ENCODE measurements around the gene KLHL40.

KLHL40 gene

DNA sequence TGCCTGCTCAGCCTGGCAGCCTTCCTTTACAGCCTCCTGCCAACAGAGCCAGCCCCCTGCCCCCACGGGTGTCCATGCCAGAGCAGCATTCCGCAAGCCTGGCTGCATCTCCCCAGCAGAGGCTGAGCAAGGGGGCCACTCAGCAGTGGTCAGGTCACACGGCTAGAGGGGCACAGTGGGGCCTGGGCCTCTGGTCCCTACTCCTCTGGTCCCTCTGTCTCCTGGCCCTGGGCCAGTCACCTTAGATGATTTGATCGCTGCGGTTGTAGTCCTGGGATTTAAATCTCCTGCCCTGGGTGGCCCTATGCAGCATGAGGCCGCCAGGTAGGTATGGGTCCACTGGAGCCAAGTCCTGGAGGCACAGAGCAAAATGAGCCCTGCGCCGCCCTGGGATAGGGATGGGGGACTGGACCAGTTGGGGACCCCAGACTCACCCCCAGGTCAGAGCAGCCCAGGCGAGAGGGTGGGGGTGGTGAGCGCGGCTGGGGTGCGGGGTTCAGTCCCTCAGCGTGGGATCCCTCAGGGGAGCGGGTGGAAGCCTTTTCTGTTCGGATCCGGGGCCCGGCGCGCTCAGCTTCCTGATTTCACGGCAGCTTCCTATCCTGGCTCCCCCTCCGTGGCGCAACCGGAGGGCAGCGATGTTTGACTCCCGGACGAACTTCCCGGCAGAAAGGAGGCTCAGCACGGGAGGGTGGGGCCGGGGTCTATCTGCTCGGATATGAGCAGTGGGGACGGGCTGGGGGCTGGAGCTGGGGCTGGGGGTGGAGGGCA lies 31.6 kb upstream of the KLHL40 start, which contains the start of gene ZBTB47:
Gene ZBTB47 (plus strand): TSS at position 138 of the 771 bp plus-strand sequence. CDS start 4,659 bp downstream, outside the sequence.
- H3K4me3 ChIP-seq (ENCODE audit: low read length), result peak within 1 kb of the TSS; percentile 54; the same call in 1 of the 2 replicates
- no peak for TF ChIP-seq ZNF274 (IDR thresholded peaks at IDR 0.05; ENCODE audit: low read depth, low read length)

DNA sequence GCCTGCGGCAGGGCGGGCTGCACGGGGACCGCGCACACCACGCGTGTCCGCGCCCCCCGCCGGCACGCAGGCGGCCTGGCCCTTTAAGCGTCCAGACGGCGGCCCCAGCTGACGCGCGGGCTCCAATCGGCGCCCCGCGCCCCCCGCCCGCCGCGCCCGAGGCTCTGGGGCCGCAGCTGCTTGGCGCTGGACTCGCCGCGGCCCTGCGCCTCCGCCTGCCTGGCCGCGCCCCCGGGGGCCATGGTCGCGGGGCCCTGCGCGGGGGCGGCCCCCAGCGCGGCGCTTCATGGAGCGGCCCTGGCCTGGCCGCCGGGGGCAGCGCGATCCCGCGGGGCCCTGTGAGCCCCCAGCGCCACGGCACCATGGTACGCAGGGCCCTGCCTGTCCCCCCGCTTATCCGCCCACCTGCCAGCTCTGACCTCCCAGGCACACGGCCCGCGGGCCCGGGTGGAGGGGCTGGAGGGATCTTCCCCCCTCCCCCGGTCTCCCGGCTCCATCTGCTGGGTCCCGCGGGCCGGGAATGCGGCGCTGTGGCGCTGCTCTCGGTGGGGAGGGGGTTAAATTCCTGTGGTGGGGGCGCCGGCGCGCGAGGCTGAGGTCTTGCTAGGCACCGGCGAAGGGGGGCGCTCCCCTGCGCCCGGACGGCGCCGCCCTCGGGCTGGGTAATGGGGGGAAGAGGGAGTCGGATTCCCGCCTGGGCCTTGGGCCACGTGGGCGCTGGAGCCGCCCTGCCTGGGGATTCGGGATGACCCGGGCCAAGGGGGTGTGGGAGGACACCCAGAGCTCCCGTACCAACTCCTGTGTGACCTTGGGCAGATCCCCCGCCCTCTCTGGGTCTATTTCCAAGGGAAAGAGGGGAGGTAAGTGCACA lies 30.8 kb upstream of the KLHL40 start:
- H3K4me3 ChIP-seq (ENCODE audit: low read length), result peak overlapping the region; percentile 54; the same call in 1 of the 2 replicates
- TF ChIP-seq ZNF274 (IDR thresholded peaks at IDR 0.05; ENCODE audit: low read depth, low read length), result no peak

DNA sequence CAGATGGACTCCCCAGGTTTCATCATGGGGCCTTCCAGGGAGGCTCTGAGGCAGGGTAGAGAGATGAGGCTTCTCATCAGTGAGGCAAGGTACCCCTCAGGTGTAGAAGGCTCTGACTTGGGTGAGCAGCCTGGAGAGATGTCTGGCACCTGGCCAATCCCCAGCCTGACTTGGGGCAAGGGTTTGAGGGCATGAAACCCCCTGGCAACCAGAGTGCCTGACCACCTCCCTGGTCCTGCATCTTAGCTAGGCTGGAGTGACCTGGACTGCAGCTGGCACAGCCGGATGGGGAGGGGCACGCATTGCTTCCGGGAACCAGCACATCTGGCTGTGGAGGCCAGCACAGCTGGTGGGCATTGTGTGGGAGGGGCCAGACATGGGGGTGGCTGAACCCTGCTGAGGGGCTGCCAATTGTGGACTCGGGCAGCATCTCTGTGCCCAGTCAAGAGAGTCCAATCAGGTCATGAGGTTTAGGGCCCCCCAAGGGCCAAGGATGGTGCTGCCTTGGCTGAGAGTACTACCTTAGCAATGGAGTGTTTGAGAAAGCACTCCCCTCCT lies 29.9 kb upstream of the KLHL40 start:
- H3K4me3 ChIP-seq (ENCODE audit: low read length), result no peak overlapping the region

DNA sequence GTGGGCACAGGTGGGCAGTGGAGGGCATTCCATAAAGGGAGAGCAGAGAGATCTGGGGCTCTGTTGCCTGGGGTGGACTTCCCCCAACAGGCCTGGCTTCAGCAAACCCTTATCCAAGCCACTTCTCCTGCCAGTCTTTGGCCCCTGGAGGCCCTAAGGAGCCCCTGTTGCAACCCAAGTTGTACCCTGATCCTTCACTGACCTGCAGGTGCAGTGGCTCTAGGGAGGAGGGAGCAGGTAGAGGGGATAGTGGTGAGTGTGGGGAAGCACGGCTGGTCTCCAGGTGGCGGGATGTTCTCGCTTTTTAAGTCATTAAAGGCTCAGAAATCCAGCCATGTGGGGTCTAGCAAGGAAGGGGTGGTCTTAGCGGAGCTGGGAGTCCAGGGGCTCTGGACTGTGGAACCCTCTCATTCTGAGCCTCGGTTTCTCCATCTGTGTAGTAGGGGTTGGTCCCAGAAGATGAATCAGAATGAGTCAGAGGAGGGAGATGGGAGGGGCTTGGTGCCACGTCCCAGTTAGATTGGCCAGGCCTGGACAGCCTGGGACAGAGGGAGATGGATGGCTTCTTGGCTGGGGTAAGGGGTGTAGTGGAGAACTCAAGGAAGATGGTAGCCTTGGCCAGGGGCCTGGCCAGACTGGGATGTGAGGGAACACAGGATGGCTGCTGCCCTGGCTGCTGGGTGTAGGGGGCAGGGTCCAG lies 29.2 kb upstream of the KLHL40 start:
- no peak for TF ChIP-seq ZNF274 (IDR thresholded peaks at IDR 0.05; ENCODE audit: low read depth, low read length)
- H3K4me3 ChIP-seq (ENCODE audit: low read length), result no peak overlapping the region

More for the DNA sequence above, 29.9 kb upstream of the KLHL40 start:
- no peak for TF ChIP-seq ZNF274 (IDR thresholded peaks at IDR 0.05; ENCODE audit: low read depth, low read length)

DNA sequence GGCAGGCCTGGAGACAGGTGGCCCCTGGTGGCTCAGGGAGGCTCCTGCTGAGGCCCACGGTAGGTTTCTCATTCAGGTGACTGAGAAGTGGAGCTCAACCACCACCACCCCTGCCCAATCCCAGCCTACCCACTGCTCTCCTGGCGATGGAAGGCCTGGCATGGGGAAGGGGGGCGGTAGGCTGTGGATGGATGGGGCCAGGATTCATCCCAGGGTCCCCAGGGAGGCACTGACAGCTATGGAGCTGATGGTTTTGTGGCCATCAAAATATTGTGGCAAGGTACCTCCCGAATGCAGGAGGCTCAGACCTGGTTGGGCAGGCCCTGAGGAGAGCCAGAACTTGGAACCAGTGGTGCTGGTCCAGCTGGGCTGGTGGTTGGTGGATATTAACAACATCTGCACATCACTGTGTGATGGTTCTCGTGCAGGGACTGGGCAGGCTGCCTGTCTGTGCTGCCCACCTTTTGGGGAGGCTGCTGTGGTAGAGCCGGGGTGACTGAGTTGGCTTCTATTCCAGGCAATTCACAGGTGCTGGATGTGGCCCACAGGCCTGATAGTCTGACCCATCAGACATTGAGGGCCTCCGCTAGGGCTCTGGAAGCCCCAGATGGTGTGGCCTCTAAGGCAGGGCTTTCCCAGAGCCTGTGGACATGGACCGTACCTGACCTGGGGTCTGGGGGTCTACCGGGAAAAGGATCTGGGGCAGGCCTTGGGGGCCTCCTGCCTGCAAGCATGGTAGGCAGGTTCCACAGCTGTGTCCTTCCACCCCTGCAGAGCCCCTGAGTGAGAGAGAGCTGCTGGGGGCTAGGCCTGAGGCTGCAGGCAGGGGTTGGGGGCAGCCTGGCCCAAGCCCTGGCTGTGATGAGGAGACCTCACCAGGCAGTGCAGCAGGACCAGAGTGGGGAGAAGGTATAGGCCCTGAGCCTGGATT lies 28.4 kb upstream of the KLHL40 start:
- no peak for TF ChIP-seq ZNF274 (IDR thresholded peaks at IDR 0.05; ENCODE audit: low read depth, low read length)
- no peak overlapping the region for H3K4me3 ChIP-seq (ENCODE audit: low read length)

DNA sequence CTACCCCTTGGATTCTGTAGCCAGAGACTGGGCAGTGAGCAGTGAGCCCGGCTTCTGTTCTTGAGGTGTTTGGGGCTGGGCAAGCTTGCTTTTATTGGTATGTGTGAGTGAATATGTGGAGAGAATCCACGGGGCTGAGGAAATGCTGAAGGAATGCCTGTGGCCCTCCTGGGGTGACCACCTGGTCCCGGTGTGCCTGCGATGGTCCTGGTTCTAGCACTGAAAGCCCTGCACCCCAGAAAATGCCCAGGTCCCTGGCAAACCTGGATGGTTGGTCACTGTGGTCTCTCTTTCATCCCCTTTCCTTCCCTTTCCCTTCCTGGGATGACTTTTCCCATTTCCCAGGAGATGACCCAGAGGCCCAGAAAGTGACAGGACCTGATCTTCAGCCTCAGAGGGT lies 27.7 kb upstream of the KLHL40 start:
- no peak overlapping the region for H3K4me3 ChIP-seq (ENCODE audit: low read length)
- no peak for TF ChIP-seq ZNF274 (IDR thresholded peaks at IDR 0.05; ENCODE audit: low read depth, low read length)

DNA sequence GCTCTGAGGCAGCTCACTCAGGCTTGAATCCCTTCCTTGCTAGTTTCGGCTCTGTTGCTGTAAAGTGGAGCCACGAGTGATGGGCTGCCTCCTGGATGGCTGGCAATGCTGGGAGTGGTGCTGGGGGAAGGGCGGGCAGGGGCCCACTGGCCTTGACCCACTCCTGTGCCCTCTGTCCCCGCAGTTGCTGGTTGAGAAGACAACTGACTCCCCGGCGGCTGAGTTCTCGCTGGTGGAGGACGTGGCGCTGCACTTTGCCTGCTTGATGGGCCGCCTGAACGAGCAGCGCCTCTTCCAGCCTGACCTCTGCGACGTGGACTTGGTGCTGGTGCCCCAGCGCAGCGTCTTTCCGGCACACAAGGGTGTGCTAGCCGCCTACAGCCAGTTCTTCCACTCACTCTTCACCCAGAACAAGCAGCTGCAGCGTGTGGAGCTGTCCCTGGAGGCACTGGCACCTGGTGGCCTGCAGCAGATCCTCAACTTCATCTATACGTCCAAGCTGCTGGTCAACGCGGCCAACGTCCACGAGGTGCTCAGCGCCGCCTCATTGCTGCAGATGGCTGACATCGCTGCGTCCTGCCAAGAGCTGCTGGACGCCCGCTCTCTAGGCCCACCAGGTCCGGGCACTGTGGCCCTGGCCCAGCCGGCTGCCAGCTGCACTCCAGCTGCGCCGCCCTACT lies 27.1 kb upstream of the KLHL40 start:
- TF ChIP-seq ZNF274 (IDR thresholded peaks at IDR 0.05; ENCODE audit: low read depth, low read length), result no peak
- no peak overlapping the region for H3K4me3 ChIP-seq (ENCODE audit: low read length)

DNA sequence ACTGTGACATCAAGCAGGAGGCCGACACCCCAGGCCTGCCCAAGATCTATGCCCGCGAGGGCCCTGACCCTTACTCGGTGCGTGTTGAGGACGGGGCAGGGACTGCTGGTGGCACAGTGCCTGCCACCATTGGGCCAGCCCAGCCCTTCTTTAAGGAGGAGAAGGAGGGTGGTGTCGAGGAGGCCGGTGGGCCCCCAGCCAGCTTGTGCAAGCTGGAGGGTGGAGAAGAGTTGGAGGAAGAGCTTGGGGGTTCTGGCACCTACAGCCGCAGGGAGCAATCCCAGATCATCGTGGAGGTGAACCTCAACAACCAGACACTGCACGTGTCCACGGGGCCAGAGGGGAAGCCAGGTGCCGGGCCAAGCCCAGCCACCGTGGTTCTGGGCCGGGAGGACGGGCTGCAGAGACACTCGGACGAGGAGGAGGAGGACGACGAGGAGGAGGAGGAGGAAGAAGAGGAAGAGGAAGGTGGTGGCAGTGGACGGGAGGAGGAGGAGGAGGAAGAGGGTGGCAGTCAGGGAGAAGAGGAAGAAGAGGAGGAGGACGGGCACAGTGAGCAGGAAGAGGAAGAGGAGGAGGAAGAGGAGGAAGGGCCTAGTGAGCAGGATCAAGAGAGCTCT lies 26.5 kb upstream of the KLHL40 start:
- no peak for TF ChIP-seq ZNF274 (IDR thresholded peaks at IDR 0.05; ENCODE audit: low read depth, low read length)
- no peak overlapping the region for H3K4me3 ChIP-seq (ENCODE audit: low read length)

DNA sequence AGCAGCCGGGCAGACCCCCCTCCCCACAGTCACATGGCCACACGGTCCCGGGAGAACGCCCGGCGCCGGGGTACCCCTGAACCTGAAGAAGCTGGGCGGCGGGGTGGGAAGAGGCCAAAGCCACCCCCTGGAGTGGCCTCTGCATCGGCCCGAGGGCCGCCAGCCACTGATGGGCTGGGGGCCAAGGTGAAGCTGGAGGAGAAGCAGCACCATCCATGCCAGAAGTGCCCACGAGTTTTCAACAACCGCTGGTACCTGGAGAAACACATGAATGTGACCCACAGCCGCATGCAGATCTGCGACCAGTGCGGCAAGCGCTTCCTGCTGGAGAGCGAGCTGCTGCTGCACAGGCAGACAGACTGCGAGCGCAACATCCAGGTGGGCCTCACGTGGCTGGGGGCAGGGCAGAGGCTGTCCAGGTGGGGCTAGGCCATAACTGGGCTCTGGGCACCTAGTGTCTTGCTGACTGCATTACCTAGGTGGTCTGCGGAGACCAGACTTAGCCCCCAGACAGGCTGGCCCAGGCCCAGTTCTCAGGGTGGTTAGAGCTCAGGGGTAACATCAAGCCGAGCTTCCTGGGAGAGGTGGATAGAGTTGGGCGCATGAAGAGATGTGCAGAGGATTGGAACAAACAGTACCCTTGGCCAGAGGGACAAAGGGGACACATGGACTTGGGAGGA lies 25.7 kb upstream of the KLHL40 start:
- TF ChIP-seq ZNF274 (IDR thresholded peaks at IDR 0.05; ENCODE audit: low read depth, low read length), result no peak

DNA sequence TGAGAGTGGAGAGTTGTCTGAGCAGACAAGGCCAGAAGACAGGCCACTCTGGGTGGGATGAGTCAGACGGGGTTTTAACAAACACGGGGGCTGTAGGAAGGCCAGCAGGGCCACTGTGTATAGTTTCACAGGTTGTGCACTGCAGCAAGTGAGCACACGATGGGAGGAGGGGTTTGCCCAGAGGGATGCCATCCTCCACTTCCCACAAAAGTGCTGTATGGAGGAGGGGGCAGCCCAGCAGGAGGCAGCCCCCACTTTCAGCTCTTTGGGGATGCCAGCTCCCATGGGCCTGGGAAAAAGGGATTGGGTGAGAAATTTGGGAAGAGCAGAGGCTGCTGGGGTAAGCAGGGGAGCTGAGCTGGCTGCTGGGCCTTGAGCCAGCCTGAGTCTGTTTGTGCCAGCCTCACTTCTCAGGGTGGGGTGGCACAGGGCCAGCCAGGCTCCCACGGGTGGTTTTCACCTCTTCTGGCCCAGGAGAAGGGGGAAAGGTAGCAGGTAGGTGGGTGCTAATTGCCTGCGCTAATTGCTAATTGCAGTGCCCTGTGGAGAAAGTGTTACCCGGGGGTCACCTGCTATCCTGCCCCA lies 25.1 kb upstream of the KLHL40 start:
- H3K4me3 ChIP-seq (ENCODE audit: low read length), result no peak overlapping the region
- no peak for TF ChIP-seq ZNF274 (IDR thresholded peaks at IDR 0.05; ENCODE audit: low read depth, low read length)

More for the DNA sequence above, 25.7 kb upstream of the KLHL40 start:
- H3K4me3 ChIP-seq (ENCODE audit: low read length), result no peak overlapping the region

DNA sequence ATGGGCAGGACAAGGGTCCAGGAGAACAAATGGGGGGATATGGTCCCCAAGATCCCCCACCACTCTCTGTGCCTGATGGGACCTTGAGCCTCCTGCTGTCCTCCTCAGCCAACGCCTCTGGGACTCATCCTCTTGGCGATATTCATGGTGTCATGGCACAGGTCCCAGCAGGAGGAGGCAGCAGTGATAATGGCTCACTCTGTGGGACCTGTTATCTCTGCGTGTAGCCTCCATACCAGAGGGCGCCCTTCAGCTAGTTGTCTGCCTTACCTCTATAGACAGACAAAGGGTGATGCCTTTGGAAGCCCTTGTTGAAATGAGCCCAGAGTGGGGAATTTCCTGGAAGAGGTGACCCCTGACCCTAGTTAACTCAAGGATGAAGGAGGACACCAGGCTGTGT lies 24.4 kb upstream of the KLHL40 start:
- H3K4me3 ChIP-seq (ENCODE audit: low read length), result no peak overlapping the region
- no peak for TF ChIP-seq ZNF274 (IDR thresholded peaks at IDR 0.05; ENCODE audit: low read depth, low read length)
